Karpas-422 (cell line): ENCODE results near the gene ITPKB. TPM values are rescaled to one million over a fixed set of nuclear protein-coding genes. Genes with fewer than 3 reads are reported as not detected.

Source experiments
- DNase-seq: peaks from one replicate; pipeline ENCODE4 v3.0.0-alpha.2; 2015
- H2AFZ ChIP-seq: fragments of 200-600 bp; sonication (generic); 2 replicates; pipeline ENCODE4 v1.6.1; 2014; ENCODE audit warnings: antibody characterized with exemption, low read length, mixed read lengths
- H3K27ac ChIP-seq: fragments of 200-600 bp; sonication (generic); 2 replicates; pipeline ENCODE4 v1.5.1; 2014; ENCODE audit warnings: mild to moderate bottlenecking, low read length, moderate library complexity
- H3K27me3 ChIP-seq: fragments of 200-600 bp; sonication (generic); 2 replicates; pipeline ENCODE4 v1.6.1; 2014; ENCODE audit warnings: low read length, mixed read lengths
- H3K36me3 ChIP-seq: fragments of 200-600 bp; sonication (generic); 2 replicates; pipeline ENCODE4 v1.6.1; 2014; ENCODE audit warnings: low read length, mixed read lengths; ENCODE audit not compliant: insufficient read depth
- H3K4me1 ChIP-seq: fragments of 200-600 bp; sonication (generic); 2 replicates; pipeline ENCODE4 v1.6.1; 2014; ENCODE audit warnings: mild to moderate bottlenecking, low read length, mixed read lengths
- H3K4me2 ChIP-seq: fragments of 200-600 bp; sonication (generic); 2 replicates; pipeline ENCODE4 v1.6.1; 2014; ENCODE audit warnings: low read length, low read depth, mild to moderate bottlenecking; ENCODE audit not compliant: poor library complexity, severe bottlenecking
- H3K4me3 ChIP-seq: fragments of 200-600 bp; sonication (generic); 2 replicates; pipeline ENCODE4 v1.5.1; 2014; ENCODE audit warnings: mild to moderate bottlenecking, antibody characterized with exemption, low read length, mixed read lengths
- H3K79me2 ChIP-seq: fragments of 200-600 bp; sonication (generic); 2 replicates; pipeline ENCODE4 v1.6.1; 2014; ENCODE audit warnings: mild to moderate bottlenecking, low read length, mixed read lengths
- H3K9ac ChIP-seq: fragments of 200-600 bp; sonication (generic); 2 replicates; pipeline ENCODE4 v1.6.0; 2014; ENCODE audit warnings: low read length
- H3K9me2 ChIP-seq: fragments of 200-600 bp; sonication (generic), shearing (Covaris generic); replicated peaks from 2 replicates; pipeline ENCODE4 v1.6.0; 2014; ENCODE audit warnings: mild to moderate bottlenecking, low read length, moderate library complexity; ENCODE audit not compliant: insufficient read depth
- H3K9me3 ChIP-seq: fragments of 300-700, 200-600 bp; sonication (generic); 2 replicates; pipeline ENCODE4 v1.6.1; 2014; ENCODE audit warnings: low read length, mixed read lengths
- H4K20me1 ChIP-seq: fragments of 200-600 bp; sonication (generic); 2 replicates; pipeline ENCODE4 v1.6.1; 2014; ENCODE audit warnings: mild to moderate bottlenecking, antibody characterized with exemption, low read length, low read depth; ENCODE audit not compliant: insufficient read depth
- total RNA-seq: library from RNA; depleted of rRNA; stranded (reverse); fragments of >200 nt; shearing (Covaris generic); gene quantifications from 2 replicates; pipeline ENCODE4 v1.2.3, GENCODE V29; 2014; ENCODE audit warnings: low replicate concordance

The ITPKB gene
- total RNA-seq, 1 experiment from 2014 or later, result 79.0 TPM

DNA sequence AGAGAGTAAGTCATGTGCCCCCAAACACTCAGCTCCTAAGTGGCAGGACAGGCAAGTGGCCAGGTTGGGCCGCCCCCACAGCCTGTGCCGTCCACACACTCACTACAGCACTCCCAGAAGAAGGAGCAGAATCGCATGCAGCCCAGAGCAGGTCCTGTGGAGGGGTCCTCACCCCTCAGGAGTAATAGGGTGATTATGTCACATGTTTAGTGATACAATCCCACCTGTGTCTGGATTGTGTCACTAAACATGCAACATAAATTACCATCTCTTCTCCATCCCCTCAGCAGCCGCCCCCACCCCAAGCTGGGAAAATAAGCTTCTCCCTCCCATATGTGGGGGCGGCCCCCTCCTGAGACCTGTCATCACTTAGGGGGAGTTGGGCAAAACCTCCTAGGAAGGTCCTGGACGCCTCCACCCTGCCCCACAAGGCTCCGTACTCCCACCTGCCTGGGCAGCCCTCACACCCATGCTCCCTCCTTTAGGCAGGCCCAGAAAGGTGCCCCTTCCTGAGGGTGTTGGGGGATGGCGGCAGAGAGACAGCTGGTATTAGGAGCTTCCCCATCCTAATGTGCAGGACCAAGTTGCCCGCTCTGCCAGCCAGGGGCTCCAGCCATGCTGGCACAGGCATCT is 133.6 kb downstream of the ITPKB start:
- no peaks in the 10 kb centered on the region for H3K9me3 ChIP-seq
- H3K4me3 ChIP-seq, result no peak overlapping the region
- H3K27ac ChIP-seq, result no peak overlapping the region
- no peak overlapping the region for H3K9ac ChIP-seq
- no peaks in the 10 kb centered on the region for H3K79me2 ChIP-seq
- no peaks in the 10 kb centered on the region for H3K9me2 ChIP-seq
- H3K4me2 ChIP-seq, result no peak overlapping the region
- H3K4me1 ChIP-seq, result peaks cover 10% of the 10 kb centered on the region
- H3K36me3 ChIP-seq, result no peaks in the 10 kb centered on the region
- DNase-seq, result no peak
- no peaks in the 10 kb centered on the region for H3K27me3 ChIP-seq
- H4K20me1 ChIP-seq, result no peaks in the 10 kb centered on the region
- H2AFZ ChIP-seq, result no peak overlapping the region

GRCh38 chr1:226604560-226605317 is 134.3 kb downstream of the ITPKB start:
- H3K79me2 ChIP-seq, result no peaks in the 10 kb centered on the region
- peaks cover 10% of the 10 kb centered on the region for H3K4me1 ChIP-seq
- no peaks in the 10 kb centered on the region for H4K20me1 ChIP-seq
- no peaks in the 10 kb centered on the region for H3K9me2 ChIP-seq
- no peak overlapping the region for H3K4me2 ChIP-seq
- no peaks in the 10 kb centered on the region for H3K36me3 ChIP-seq
- H3K27me3 ChIP-seq, result no peaks in the 10 kb centered on the region
- no peak for DNase-seq
- no peak overlapping the region for H3K4me3 ChIP-seq
- no peaks in the 10 kb centered on the region for H3K9me3 ChIP-seq
- no peak overlapping the region for H3K27ac ChIP-seq
- no peak overlapping the region for H3K9ac ChIP-seq
- no peak overlapping the region for H2AFZ ChIP-seq

DNA sequence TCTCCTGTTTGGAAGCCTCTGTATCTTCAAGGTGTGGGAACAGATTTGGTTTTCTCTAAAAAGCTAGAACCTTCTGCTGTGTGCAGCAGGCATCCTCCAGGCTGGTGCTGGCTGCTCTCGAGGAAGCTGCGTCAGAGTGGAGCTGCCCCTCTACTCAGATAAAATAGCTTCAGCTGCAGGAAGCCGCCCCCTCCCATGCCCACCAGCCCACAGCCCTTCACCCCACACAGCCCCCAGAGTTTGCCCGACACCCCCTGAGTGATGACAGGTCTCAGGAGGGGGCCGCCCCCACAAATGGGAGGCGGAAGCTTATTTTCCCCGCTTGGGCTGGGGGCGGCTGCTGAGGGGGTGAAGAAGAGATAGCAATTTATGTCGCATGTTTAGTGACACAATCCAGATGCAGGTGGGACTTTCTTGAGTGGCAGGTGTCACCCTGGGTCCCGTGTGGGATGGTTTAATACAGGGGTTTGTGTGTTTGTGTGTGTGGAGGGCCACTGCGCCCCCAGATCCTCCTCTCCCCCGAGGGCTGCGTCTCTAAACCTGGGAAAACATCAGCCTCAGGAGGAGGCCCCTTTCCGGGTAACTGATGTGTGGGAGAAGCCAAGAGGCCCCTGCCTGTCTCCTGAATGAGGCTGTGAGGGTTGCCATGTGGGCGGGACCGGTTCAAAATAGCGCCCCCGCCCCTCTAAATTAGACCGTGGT is 135.1 kb downstream of the ITPKB start:
- Histone ChIP-seq H3K27ac (no peak overlapping the region), H3K4me1 (peaks cover 10% of the 10 kb centered on the region), H3K9me3 (no peaks in the 10 kb centered on the region), H2AFZ (no peak overlapping the region), H3K27me3 (no peaks in the 10 kb centered on the region), H3K79me2 (no peaks in the 10 kb centered on the region), H3K36me3 (no peaks in the 10 kb centered on the region), H3K9me2 (no peaks in the 10 kb centered on the region), H3K4me3 (no peak overlapping the region), H4K20me1 (no peaks in the 10 kb centered on the region), H3K9ac (no peak overlapping the region), H3K4me2 (no peak overlapping the region)
- DNase-seq, result no peak

- Histone ChIP-seq H3K27me3 (no peaks in the 10 kb centered on the region), H3K27ac (no peak overlapping the region), H3K4me2 (no peak overlapping the region), H3K4me3 (no peak overlapping the region), H4K20me1 (no peaks in the 10 kb centered on the region), H3K9me2 (no peaks in the 10 kb centered on the region), H2AFZ (no peak overlapping the region), H3K4me1 (peaks cover 10% of the 10 kb centered on the region), H3K36me3 (no peaks in the 10 kb centered on the region), H3K9ac (no peak overlapping the region), H3K9me3 (no peaks in the 10 kb centered on the region), H3K79me2 (no peaks in the 10 kb centered on the region)
- DNase-seq, result no peak
Observed at GRCh38 chr1:226603022-226603857, 135.8 kb downstream of the ITPKB start.

- Histone ChIP-seq H3K27me3 (no peaks in the 10 kb centered on the region), H4K20me1 (no peaks in the 10 kb centered on the region), H3K79me2 (no peaks in the 10 kb centered on the region), H3K9me2 (no peaks in the 10 kb centered on the region), H3K9me3 (no peaks in the 10 kb centered on the region), H3K36me3 (no peaks in the 10 kb centered on the region), H3K9ac (no peak overlapping the region), H3K4me1 (peaks cover 17% of the 10 kb centered on the region), H2AFZ (no peak overlapping the region), H3K4me3 (no peak overlapping the region), H3K27ac (no peak overlapping the region), H3K4me2 (no peak overlapping the region)
- no peak for DNase-seq
Observed at GRCh38 chr1:226602186-226603021, 136.7 kb downstream of the ITPKB start.

DNA sequence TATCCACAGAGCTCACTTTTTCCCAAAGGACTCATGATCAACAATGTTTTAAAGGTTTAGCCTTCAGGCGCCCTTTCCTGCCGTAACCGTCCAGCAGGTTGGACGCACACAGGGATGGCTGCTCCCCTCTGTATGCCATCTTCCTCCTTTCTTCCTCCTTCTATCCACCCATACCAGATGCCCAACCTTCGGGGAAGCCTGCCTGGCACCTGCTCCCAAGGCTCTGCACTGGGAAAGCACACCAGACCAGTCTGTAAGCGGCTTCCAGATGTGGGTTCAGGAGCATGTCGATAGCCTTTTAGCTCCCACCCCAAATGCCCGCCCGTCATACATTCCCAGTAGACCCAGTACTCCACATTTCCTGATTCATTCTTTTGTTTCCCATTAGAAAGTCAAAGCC is 137.6 kb downstream of the ITPKB start:
- Histone ChIP-seq H3K9me2 (no peaks in the 10 kb centered on the region), H3K36me3 (no peaks in the 10 kb centered on the region), H3K79me2 (no peaks in the 10 kb centered on the region), H3K4me3 (no peak overlapping the region), H4K20me1 (no peaks in the 10 kb centered on the region), H3K9ac (no peak overlapping the region), H3K4me2 (no peak overlapping the region), H3K9me3 (no peaks in the 10 kb centered on the region), H2AFZ (no peak overlapping the region), H3K27ac (no peak overlapping the region), H3K4me1 (peaks cover 19% of the 10 kb centered on the region), H3K27me3 (no peaks in the 10 kb centered on the region)
- no peak for DNase-seq

DNA sequence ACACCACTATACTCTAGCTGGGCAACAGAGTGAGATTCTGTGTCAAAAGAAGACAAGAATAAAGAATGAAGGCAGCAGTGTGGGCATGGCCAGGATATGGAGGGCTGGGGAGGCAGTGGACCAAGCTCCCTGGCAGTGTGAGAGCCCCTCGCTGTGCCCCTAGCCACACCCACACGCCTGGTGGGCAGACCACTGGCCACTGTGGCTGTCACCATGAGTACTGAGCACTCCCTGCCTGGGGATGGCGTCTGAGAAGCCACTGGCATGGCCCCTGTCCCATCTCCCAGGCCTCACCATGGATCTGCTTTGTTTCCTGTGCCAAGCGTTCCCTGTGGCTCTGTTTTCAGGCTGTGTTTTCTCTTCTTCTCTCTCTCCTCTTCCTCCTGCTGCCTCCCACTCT is 138.8 kb downstream of the ITPKB start:
- H3K79me2 ChIP-seq, result no peaks in the 10 kb centered on the region
- no peaks in the 10 kb centered on the region for H3K9me2 ChIP-seq
- H3K27ac ChIP-seq, result no peak overlapping the region
- no peaks in the 10 kb centered on the region for H3K27me3 ChIP-seq
- no peak overlapping the region for H3K4me3 ChIP-seq
- H2AFZ ChIP-seq, result no peak overlapping the region
- H3K4me2 ChIP-seq, result no peak overlapping the region
- H3K4me1 ChIP-seq, result peaks cover 19% of the 10 kb centered on the region
- no peaks in the 10 kb centered on the region for H3K9me3 ChIP-seq
- DNase-seq, result no peak
- no peaks in the 10 kb centered on the region for H3K36me3 ChIP-seq
- no peak overlapping the region for H3K9ac ChIP-seq
- no peaks in the 10 kb centered on the region for H4K20me1 ChIP-seq
